GM19455 (cell line): ENCODE results near the gene PCDHB11.
"Not testable (repeated sequence)": the region's sequence is repeated elsewhere in the genome, so short reads cannot be mapped to it uniquely, and the experiment has no call there.

ENCODE experiments used
- ATAC-seq: cut with Tn5 transposase; IDR thresholded peaks from one replicate; pipeline ENCODE4 v1.9.1; 2021; ENCODE audit not compliant: unreplicated experiment

Gene PCDHB11

GRCh38 chr5:141199359-141200235 lies at the start of gene PCDHB11:
Gene PCDHB11 (plus strand): TSS chr5:141199627. CDS start chr5:141199775, 148 bp downstream.
- ATAC-seq, result no peak

GRCh38 chr5:141149812-141150211 lies 49.6 kb upstream of the PCDHB11 start, which contains the start of gene PCDHB6:
Gene PCDHB6 (plus strand): TSS chr5:141150057. CDS start chr5:141150258, 201 bp downstream.
- ATAC-seq, result no peak

- no peak for ATAC-seq
Observed at GRCh38 chr5:141150224-141150992, 49.0 kb upstream of the PCDHB11 start.

GRCh38 chr5:141150993-141151325 lies 48.5 kb upstream of the PCDHB11 start:
- ATAC-seq, result no peak

- not testable (repeated sequence) for ATAC-seq
Observed at GRCh38 chr5:141151632-141152031, 47.8 kb upstream of the PCDHB11 start.

GRCh38 chr5:141152096-141152495 lies 47.3 kb upstream of the PCDHB11 start:
- not testable (repeated sequence) for ATAC-seq

GRCh38 chr5:141155540-141156374 lies 43.7 kb upstream of the PCDHB11 start:
- no peak for ATAC-seq

- not testable (repeated sequence) for ATAC-seq
Observed at GRCh38 chr5:141157356-141157755, 42.1 kb upstream of the PCDHB11 start.

GRCh38 chr5:141157901-141158300 lies 41.5 kb upstream of the PCDHB11 start:
- ATAC-seq, result not testable (repeated sequence)

GRCh38 chr5:141172381-141173204 lies 26.8 kb upstream of the PCDHB11 start, which contains the start of gene PCDHB7:
Gene PCDHB7 (plus strand): TSS chr5:141172644. CDS start chr5:141172836, 192 bp downstream.
- no peak for ATAC-seq

- ATAC-seq, result not testable (repeated sequence)
Observed at GRCh38 chr5:141174291-141175104, 24.9 kb upstream of the PCDHB11 start.

- no peak for ATAC-seq
Observed at GRCh38 chr5:141175933-141176332, 23.5 kb upstream of the PCDHB11 start.

- not testable (repeated sequence) for ATAC-seq
Observed at GRCh38 chr5:141177577-141178191, 21.7 kb upstream of the PCDHB11 start, which contains the start of gene PCDHB8. Gene PCDHB8 (plus strand): TSS chr5:141177790. CDS start chr5:141178035, 245 bp downstream.

GRCh38 chr5:141179371-141179770 lies 20.1 kb upstream of the PCDHB11 start:
- not testable (repeated sequence) for ATAC-seq

GRCh38 chr5:141179876-141180275 lies 19.6 kb upstream of the PCDHB11 start:
- ATAC-seq, result not testable (repeated sequence)

- ATAC-seq, result no peak
Observed at GRCh38 chr5:141180313-141180712, 19.1 kb upstream of the PCDHB11 start.

GRCh38 chr5:141182248-141182647 lies 17.2 kb upstream of the PCDHB11 start, which contains the start of gene PCDHB16:
Gene PCDHB16 (plus strand): TSS chr5:141182387. CDS start chr5:141182560, 173 bp downstream.
- ATAC-seq, result no peak

- not testable (repeated sequence) for ATAC-seq
Observed at GRCh38 chr5:141184117-141184855, 15.1 kb upstream of the PCDHB11 start.
